PC-9 (cell line): Measurements from ENCODE around the gene RSPH1.

Experiments used
- EZH2 ChIP-seq: fragments of 200-600 bp; sonication (generic); IDR thresholded peaks from 2 replicates; pipeline ENCODE4 v1.8.0; 2017; ENCODE audit warnings: antibody characterized with exemption, low read depth
- TF ChIP-seq, protein P1 (sequence below): fragments of 200-600 bp; sonication (generic); conservative IDR thresholded peaks from 2 replicates; pipeline ENCODE4 v1.6.1; 2017; ENCODE audit warnings: mixed run types, antibody characterized with exemption, mild to moderate bottlenecking, moderate library complexity

DNA sequence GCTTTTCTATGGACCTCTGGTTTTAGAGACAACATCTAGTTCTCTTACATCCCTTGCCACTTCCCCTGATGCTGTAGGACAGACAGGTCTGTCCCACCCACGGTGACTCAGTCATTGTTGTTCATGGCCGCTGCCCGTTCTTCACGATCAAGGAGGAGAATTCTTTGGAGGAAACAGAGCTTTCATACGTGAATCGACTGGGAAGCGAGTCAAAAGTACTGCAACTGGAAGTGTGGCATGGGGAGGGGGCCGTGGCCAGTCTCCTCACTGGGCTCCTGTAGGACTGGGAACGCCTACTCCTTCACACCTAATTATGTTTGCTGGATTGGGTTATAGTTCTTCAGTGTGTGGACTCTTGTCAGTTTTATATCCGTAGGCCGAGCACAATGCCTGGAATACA is 13.2 kb upstream of the RSPH1 start:
- TF ChIP-seq, protein P1, sequence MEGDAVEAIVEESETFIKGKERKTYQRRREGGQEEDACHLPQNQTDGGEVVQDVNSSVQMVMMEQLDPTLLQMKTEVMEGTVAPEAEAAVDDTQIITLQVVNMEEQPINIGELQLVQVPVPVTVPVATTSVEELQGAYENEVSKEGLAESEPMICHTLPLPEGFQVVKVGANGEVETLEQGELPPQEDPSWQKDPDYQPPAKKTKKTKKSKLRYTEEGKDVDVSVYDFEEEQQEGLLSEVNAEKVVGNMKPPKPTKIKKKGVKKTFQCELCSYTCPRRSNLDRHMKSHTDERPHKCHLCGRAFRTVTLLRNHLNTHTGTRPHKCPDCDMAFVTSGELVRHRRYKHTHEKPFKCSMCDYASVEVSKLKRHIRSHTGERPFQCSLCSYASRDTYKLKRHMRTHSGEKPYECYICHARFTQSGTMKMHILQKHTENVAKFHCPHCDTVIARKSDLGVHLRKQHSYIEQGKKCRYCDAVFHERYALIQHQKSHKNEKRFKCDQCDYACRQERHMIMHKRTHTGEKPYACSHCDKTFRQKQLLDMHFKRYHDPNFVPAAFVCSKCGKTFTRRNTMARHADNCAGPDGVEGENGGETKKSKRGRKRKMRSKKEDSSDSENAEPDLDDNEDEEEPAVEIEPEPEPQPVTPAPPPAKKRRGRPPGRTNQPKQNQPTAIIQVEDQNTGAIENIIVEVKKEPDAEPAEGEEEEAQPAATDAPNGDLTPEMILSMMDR, result no peak
- TF ChIP-seq EZH2, result no peak
